D721Med (cell line): Measurements from ENCODE around the gene NLRC5.
A peak's percentile ranks its signal among the peaks of the same experiment; 100 is the strongest.

Experiments used
- DNase-seq: peaks from one replicate; pipeline ENCODE4 v3.0.0; 2011; ENCODE audit warnings: low spot score; ENCODE audit not compliant: insufficient read length
- FAIRE-seq: peaks from 2 replicates; lab custom pipeline; 2011; peaks lifted over from hg19 to GRCh38; lab: Jason Lieb, UNC
- CTCF ChIP-seq: IDR thresholded peaks from 2 replicates; pipeline ENCODE4 v1.5.1; 2012; ENCODE audit warnings: mild to moderate bottlenecking, control low read depth; ENCODE audit not compliant: insufficient read depth; ENCODE audit errors: missing control alignments

Gene NLRC5

DNA sequence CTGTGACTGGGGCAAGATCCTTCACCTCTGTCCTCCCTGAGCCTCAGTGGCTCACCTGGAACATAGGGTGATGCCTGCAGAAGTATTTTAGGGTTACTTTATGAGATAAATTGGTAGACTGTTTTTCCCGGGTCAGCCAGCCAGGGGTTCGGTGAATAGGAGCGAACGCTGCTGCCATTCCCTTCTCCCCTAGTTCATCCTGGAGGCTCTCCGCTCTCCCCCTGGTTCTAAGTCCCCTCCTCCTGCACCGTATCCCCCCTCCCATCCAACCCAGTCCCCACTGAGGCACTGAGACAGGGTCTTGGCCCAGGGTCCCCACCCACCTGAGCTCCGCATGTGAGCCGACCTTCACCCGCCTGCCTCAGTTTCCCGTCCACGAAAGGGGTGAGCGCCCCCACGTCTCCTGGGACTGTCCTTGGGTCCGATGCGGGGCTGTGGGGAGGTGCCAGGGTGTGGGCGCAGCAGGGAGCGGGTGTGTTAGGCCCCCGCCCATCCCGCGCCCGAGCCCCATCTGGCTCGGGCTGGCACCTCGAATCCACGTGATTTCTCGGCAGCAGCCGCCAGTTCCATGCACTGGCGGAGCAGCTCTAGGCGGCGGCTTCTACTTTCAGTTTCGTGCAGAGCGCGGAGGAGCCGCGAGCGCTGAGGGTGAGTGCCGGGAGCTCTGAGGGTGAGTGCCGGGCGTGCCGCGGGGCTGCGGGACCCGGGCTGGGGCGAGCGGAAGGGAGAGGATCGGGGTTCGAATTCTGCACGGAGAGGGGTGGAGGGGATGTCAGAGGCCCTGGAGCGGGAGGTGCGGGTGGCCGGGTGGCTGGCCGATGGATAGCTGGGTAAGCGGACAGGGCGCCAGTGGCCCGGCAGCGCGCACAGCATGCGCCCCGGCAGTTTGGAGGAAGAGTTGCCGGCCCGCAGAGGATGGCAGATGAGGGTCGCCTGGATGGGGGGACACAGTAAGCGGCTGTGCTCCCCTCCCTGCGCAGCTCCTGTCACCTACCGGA lies at the start of gene NLRC5:
TSS of gene NLRC5 (plus strand) at position 610 of the 998 bp plus-strand sequence. CDS start 31,156 bp downstream, outside the sequence.
- peak; percentile 35 for DNase-seq
- no peak for FAIRE-seq
- TF ChIP-seq CTCF = no peak

DNA sequence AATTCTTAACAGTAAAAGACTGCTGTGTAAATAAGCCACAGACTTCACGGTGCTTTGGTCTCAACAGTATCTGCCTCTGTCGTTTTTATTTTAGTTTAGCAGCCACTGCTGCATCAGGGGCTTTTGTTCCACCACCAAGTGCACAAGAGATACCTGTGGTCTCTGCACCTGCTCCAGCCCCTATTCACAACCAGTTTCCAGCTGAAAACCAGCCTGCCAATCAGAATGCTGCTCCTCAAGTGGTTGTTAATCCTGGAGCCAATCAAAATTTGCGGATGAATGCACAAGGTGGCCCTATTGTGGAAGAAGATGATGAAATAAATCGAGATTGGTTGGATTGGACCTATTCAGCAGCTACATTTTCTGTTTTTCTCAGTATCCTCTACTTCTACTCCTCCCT lies 49.6 kb upstream of the NLRC5 start:
- no peak for DNase-seq
- FAIRE-seq = no peak
- no peak for TF ChIP-seq CTCF

- DNase-seq (no peak), FAIRE-seq (no peak)
- TF ChIP-seq CTCF = no peak
Observed at GRCh38 chr16:56941092-56941491, 48.3 kb upstream of the NLRC5 start.

DNA sequence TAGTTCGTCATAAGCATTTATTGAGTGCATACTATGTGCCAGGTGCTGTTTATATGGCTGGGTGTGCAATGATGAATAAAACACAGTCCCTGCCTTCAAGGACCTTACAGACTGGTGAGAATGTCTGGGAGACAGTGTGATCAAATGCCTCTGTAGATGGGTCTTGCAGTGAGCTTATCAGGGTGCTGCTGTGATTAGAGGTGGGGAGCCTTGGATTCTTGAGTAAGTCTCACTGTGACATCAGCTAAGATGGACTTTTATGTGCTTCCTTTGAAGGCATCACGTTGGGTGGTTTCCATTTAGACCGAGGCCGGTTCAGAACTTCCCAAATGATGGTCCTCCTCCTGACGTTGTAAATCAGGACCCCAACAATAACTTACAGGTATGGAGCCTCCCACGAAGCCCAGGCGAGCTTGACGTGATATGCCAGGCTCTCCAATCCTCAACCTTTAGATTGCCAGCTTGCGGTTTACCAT lies 47.5 kb upstream of the NLRC5 start:
- TF ChIP-seq CTCF = no peak
- no peak for FAIRE-seq
- no peak for DNase-seq

DNA sequence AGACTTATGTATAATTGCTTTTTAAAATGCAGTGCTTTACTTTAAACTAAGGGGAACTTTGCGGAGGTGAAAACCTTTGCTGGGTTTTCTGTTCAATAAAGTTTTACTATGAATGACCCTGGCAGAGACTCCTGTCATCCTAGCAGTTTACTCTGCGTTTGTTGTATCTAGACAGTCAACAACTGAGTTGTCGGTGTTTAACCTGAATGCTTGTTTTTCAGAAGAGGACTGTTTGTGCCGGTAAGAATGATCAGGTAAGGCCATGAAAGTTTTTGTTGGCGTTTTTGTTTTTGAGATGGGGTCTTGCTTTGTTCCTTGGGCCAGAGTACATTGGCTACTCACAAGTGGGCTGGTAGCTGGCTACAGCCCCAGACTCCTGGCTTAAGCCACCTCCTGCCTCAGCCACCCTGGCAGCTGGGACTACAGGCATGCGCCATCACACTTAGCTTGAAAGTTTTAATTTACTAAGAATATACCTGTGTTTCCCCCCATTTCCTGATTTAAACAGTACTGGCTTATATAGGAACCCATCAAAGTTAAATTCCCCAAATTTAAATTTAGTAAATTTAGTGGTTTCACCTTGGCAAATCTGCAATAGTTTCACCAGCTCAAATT lies 45.5 kb upstream of the NLRC5 start:
- no peak for TF ChIP-seq CTCF
- DNase-seq (no peak), FAIRE-seq (no peak)

DNA sequence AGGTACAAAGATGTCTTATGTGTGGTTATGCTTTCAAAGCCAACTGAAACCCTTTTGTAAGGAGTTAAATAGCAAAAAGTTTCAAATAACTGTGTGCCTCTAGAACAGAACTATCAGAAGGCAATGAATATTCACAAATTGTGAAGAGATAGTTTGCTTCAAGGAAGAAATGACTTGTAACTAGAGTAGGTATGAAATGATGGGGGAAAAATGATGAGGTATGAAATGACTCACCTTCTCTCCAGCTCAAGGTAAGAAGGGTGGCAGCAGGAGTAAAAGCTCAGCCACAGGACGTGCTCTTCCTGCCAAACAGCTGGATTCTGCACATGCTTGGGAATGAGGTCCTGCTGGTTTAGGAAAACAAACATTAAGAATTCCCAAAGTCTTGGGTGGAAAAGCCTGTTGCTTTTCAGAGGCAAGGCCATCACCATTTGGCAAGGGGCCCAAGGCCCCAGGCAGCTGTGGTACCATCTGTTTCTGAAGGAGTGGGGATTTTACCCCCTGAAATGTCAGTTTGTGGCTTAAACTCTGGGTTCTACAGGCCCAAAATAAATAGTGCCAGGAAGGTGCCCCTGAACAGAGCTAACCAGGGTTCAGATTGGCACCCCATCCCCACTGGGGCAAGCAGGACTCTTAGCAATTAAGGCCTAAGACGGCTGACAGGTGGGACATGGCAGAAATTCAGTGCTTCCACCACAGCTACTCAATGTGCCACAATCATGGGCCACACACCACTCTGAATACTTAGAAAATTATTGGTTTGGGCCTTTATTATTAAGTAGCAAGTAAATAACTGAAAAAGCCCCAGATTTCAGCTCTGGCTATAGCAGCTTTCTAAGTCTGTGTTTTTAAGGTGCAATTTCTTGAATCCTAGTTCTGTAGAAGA lies 44.2 kb upstream of the NLRC5 start:
- DNase-seq (no peak), FAIRE-seq (no peak)
- no peak for TF ChIP-seq CTCF
